AML-193 (cell line): ENCODE measurements around the gene PTPN20.
"Not testable (repeated sequence)": the region's sequence is repeated elsewhere in the genome, so short reads cannot be mapped to it uniquely, and the experiment has no call there.

Source experiments
- DNase-seq, 2 experiments: peaks; one replicate each; lab custom pipeline; 2025; lab: John Stamatoyannopoulos, UW

Gene PTPN20

GRCh38 chr10:46911144-46911876, at the start of gene PTPN20:
Gene PTPN20 (plus strand): TSS chr10:46911428. CDS start chr10:46932500, 21,072 bp downstream.
- peak in 1 of 2 experiments; percentile 1 for DNase-seq

GRCh38 chr10:46869716-46870115, 41.5 kb upstream of the PTPN20 start:
- not testable (repeated sequence) for DNase-seq

GRCh38 chr10:46871583-46871982, 39.6 kb upstream of the PTPN20 start:
- not testable (repeated sequence) for DNase-seq

- DNase-seq = not testable (repeated sequence)
Observed at GRCh38 chr10:46875304-46875703, 35.9 kb upstream of the PTPN20 start.

GRCh38 chr10:46876773-46877172, 34.5 kb upstream of the PTPN20 start:
- not testable (repeated sequence) for DNase-seq

GRCh38 chr10:46878761-46879160, 32.5 kb upstream of the PTPN20 start:
- DNase-seq = not testable (repeated sequence)

GRCh38 chr10:46890813-46891611, 20.2 kb upstream of the PTPN20 start:
- DNase-seq = not testable (repeated sequence)

GRCh38 chr10:46896762-46897692, 14.2 kb upstream of the PTPN20 start:
- not testable (repeated sequence) for DNase-seq

GRCh38 chr10:46901247-46901646, 10.0 kb upstream of the PTPN20 start:
- not testable (repeated sequence) for DNase-seq

- not testable (repeated sequence) for DNase-seq
Observed at GRCh38 chr10:46903874-46904273, 7.4 kb upstream of the PTPN20 start.

- not testable (repeated sequence) for DNase-seq
Observed at GRCh38 chr10:46906359-46906758, 4.9 kb upstream of the PTPN20 start.

GRCh38 chr10:46907185-46908117, 3.8 kb upstream of the PTPN20 start:
- not testable (repeated sequence) for DNase-seq

- not testable (repeated sequence) for DNase-seq
Observed at GRCh38 chr10:46922498-46922897, 11.3 kb downstream of the PTPN20 start.

GRCh38 chr10:46925156-46925555, 13.9 kb downstream of the PTPN20 start:
- DNase-seq = not testable (repeated sequence)

- not testable (repeated sequence) for DNase-seq
Observed at GRCh38 chr10:46925853-46926252, 14.6 kb downstream of the PTPN20 start.

GRCh38 chr10:46928810-46929209, 17.6 kb downstream of the PTPN20 start:
- not testable (repeated sequence) for DNase-seq

GRCh38 chr10:46932383-46932782, 21.2 kb downstream of the PTPN20 start:
- not testable (repeated sequence) for DNase-seq

GRCh38 chr10:46941091-46941490, 29.9 kb downstream of the PTPN20 start:
- DNase-seq = not testable (repeated sequence)

GRCh38 chr10:46948687-46949518, 37.7 kb downstream of the PTPN20 start:
- DNase-seq = not testable (repeated sequence)

GRCh38 chr10:46952540-46952939, 41.3 kb downstream of the PTPN20 start:
- DNase-seq = not testable (repeated sequence)
